CD4-positive, alpha-beta T cell treated with Interleukin-15 for 4 hours (primary cell): ENCODE data around the gene EME1.
"Not testable (repeated sequence)": the region's sequence is repeated elsewhere in the genome, so short reads cannot be mapped to it uniquely, and the experiment has no call there.

ENCODE experiments used
- DNase-seq: peaks from one replicate; pipeline ENCODE4 v3.0.0-alpha.2; 2020; ENCODE audit warnings: low spot score

Gene EME1

DNA sequence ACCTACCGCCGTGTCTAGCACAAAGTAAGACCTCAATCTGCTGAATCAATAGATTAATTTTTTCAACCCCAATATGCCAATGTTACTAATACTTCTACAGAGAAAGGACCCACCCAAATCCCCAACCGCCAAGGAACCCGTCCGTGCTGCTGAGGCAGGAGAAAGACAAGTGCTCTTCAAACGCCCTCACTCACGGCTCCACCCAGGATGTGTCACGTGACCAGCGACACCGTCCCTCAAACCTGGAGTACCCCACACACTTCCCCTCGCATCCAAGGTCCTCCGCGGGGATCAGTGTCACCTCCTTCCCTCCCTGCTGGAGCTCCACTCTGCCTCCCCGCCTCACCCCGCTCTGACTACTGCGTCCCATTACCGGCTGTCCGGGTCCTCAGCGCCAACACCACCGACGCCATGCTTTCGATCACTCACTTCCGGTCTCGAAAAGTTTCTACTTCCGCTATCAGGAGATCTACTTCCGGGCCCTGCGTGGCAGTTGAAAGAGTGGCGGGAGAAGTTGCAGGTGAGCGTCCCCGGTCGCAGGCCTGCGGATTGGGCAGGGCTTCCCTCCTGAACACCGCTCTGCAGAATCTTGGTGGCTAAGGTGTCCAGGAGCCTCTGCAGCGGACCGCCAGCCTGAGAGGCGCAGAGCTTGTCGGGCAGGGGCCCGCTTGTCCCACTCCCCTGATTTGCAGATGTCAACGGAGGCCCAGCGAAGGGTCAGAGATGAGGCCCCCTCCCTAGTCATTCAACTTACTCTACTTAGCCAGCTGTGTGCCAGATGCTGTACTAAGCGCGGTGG lies at the start of gene EME1, which contains the start of gene MRPL27:
Gene EME1, plus strand, starts transcription at position 472 of the 799 bp plus-strand sequence. CDS start 1,980 bp downstream, outside the sequence.
Gene MRPL27, minus strand, starts transcription at position 427 of the 799 bp plus-strand sequence. Its CDS starts 14 bp downstream, at position 413.
- DNase-seq, result peak; percentile 88

DNA sequence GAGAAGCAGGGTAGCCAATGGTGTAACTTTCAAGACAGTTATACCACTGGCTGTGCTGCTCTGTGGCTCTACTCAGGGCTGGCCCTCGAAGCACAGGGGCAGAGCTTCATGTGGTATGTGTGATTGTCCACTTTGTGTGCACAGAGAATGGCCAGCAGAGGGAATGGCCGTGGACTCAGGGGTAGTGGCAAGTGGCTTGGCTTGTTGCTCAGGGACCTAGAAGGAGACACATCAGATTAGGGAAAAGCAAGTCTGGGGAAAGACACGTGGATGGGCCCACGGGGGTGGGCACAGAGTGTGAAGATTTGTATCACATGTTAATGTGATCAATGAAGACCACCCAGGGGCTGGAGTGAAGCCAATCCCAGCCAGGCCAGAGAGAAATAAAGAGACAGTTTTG lies 47.1 kb upstream of the EME1 start:
- DNase-seq, result no peak

DNA sequence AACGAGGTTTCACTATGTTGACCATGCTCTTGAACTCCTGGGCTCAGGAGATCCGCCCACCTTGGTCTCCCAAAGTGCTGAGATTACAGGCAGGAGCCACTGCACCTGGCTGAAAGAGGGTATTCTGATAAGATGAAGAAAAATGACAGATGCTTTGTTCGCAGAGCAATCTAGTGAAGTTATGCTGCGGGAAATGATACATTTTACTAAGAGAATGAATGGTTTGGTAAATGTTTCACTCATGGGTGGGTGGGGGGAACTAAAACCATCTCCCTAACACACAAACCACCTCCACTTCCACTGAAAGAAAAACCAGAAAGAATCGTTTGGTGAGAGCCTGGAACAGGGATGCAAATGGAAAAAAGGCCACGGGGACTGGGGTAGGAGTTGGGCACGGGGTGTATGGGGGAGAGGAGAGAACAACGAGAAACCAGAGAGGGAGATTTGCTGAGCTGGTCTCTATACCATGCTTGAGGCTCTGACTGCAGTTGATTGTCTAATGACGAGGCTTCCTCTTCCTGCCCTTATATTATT lies 46.1 kb upstream of the EME1 start:
- no peak for DNase-seq

DNA sequence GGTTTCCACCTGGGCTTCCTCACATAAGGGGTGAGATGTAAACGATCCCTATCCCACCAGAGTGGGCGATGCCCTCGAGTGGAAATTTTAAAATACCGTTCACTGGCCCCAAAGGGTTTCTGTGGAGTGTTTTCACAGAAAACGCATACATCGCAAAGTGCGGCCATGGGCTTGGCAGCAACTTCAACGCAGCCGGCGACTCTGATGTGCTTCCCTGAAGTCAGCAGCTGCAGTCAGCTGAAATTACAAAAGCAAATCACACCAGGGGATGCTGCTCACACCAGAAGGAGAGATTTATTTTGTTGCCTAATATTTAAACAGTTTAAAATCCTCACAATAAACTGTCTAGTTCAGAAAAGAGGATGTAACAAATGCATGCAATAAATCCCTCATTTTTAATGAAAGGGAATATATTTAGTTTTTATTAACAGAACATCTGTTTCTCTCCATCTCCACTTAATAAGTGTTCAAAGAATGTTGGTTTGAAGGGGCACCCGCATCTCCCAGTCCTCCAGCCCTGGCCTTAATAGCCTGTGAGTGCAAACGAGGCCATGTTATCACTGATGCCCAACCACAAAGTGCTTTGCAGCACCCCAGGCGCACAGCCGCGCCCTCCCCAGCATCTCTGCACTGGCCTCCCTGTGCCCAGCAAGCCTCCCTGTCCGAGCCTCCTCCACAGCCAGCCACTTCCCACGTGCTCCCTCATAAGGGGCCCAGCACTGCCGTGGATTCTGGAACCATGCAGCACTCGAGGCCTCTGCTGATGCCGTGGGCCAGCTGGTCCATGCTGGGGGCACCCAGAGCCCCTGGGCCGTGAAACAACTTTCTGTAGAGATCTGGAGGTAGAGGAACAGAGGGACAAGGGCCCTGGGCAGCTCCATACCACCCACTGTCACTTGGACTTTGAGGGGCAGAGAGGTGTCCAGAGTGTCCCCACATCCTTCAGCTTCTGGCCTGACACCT lies 44.4 kb upstream of the EME1 start:
- DNase-seq, result no peak

- DNase-seq, result no peak
These were observed 43.3 kb upstream of the EME1 start for GRCh38 chr17:50329716-50330115.

DNA sequence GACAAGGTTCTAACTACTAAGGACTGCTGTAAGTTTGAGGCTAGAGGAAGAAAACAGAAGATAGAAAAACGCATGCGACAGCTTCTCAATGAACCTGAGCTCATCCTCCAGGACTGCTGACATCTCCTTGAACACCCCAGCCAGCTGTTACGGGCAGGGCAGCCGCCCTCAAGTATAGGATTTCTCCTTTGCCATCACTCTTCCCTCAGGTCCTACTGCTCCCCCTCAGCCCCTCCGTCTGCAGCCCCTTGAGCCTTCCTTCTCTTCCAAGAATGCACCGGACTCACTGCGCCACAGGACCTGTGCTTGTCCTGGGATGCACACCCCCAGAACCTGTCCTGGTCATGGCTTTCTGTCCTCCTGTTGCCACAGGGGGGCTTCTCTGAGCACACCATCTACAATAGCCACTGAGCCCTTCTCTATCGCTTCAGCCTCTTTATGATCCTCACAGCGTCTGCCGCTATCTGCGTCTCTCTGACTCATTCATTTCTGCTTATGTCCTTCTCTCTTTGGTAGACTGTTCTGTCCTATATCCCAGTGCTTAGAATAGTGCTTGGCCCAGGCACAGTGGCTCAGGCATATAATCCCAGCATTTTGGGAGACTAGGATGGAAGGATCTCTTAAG lies 42.8 kb upstream of the EME1 start:
- no peak for DNase-seq

DNA sequence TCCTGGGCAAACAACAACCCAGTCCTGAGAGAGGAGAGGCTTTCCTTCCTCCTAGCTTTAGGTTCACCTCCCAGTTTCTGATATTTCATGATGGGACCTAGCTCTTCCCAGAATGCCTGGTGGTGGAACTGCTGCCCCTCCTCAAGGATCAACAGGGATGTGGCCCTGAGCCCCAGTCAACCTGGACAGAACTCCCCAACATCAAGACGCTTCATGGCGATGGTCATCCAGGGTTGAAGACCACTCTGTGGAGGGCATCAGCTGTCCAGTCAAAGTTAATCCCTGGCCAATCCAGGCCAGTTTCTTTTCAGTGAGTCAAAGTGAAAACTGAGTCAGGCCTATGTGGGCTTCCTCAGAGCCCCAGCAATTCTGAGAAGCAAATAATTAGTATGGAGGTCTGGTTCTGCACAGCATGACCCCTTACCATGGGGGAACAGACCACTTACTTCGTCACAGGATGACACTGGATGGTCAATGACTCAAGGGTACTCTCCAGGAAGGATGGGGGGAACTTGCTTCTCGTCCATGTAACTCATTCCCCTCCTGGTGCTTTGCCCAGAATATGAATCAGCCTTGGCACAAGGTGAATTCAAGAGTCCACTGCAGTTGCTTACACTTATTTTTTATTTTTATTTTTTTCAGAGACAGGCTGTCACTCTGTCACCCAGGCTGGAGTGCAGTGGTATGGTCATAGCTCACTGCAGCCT lies 41.8 kb upstream of the EME1 start:
- no peak for DNase-seq

- no peak for DNase-seq
These were observed 40.8 kb upstream of the EME1 start for GRCh38 chr17:50332196-50332595.

GRCh38 chr17:50333291-50334057 lies 39.6 kb upstream of the EME1 start:
- not testable (repeated sequence) for DNase-seq

DNA sequence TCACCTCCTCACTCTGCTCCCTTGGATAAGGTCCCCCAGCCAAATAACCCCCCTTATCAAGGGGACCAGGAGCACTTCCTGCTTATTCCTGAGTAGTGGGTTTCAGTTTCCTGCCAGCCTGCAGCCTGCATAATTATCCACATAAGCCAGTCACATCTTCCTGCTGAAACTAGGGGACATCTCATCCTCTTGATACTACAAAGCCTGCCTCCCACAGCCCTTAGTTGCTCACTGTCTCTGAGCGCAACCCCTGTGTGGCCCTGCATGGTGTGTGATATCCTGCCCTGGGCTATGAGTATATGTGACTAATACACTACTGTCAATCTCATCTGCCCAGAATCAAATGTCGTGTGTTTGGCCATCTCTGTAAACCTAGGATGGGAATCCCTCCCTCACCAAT lies 35.1 kb upstream of the EME1 start:
- DNase-seq, result no peak

GRCh38 chr17:50338645-50339044 lies 34.4 kb upstream of the EME1 start:
- DNase-seq, result no peak

DNA sequence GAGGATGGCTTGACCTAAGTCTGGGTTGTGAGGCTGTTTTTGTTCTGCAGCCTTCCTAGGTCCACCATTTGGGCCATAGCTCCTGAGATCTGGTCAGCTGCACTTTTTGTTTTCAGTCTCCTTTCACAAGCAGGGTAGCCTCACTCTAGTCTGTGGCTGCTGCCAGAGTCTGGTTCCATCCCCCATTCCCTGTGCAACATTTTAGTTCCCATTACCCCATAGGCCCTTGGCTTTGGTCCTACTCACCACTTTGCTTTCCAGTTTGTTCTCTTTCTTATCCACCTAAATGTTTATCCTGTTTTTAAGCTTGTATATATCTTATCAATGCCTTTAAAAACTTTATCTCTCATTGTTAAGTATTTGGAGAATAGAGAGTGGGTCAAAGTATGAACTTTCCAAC lies 33.6 kb upstream of the EME1 start:
- no peak for DNase-seq

DNA sequence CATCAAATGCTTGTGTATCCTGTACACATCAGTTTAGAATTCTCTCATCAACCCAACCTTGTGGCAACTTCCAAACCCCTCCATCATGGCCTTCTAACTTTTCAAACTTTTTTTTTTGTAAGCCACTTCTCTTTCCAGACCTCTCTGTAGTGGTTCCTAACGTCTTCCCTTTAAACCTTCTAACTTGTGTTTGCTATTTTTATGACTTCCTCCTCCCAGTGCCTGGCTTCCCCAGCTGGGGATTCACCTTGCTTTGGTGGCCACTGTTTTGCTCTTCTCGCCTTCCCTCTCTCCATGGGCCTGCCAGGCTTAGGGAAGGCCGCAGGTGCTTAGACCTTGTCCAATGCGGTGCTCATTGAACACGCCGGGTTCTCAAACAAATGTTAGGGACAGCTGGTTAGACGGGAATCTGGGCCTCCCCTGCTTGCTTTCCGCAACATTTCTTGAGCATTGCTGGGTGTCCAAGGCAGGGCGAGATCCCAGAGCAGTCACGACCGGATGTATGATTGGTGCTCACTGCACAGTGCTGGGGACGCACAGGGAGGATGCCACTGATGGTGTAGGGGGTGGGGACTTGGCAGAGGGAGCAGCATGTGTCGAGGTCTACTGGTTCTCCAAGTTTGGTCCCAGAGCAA lies 28.2 kb upstream of the EME1 start:
- no peak for DNase-seq

GRCh38 chr17:50345432-50346312 lies 27.4 kb upstream of the EME1 start, which contains the start of gene XYLT2:
Gene XYLT2 (plus strand): TSS chr17:50346126. CDS start chr17:50346141, 15 bp downstream.
- peak; percentile 92 for DNase-seq

- DNase-seq, result no peak
These were observed 26.5 kb upstream of the EME1 start for GRCh38 chr17:50346313-50347116.

- DNase-seq, result no peak
These were observed 25.7 kb upstream of the EME1 start for GRCh38 chr17:50347117-50347893.

DNA sequence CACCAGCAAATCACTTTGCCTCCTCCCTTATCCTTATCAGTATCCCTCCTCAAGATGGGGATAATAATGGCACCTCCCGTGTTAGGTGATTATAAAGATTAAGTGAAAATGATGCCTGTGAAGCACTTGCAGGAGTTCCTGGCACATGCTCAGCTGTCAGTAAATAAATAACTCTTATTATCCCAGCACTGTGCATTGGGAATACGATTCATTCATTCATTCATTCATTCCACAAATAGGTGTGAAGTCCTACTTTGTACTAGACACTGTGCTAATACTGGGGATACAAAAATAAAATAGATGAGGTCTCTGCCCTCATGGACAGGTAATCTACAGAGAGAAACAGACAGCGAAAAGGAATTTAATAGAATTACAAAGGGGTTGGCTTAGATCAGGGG lies 25.1 kb upstream of the EME1 start:
- DNase-seq, result no peak
